Stomach (tissue), 9 donors: ENCODE data around the gene CCDC116. TPM values are rescaled to one million over a fixed set of nuclear protein-coding genes. Genes with fewer than 3 reads are reported as not detected.
"Not testable (repeated sequence)": the region's sequence is repeated elsewhere in the genome, so short reads cannot be mapped to it uniquely, and the experiment has no call there.

ENCODE experiments used
- DNase-seq, 2 donors: peaks; one replicate each; pipeline versions ENCODE4 v3.0.0 to v3.0.0-alpha.2; 2013 to 2019
- H3K27ac ChIP-seq, 5 donors: fragments of 200-600 bp in 4 of 5; sonication (generic) in 4 of 5; one replicate each; pipeline ENCODE4 v1.5.1; 2013 to 2019; ENCODE audit warnings: mild to moderate bottlenecking in 1 of 5, moderate library complexity in 1 of 5
- H3K27me3 ChIP-seq, 3 donors: fragments of 200-600 bp; sonication (generic); one replicate each; pipeline ENCODE4 v1.5.1; 2017 to 2019; ENCODE audit warnings: mixed run types in 1 of 3
- H3K36me3 ChIP-seq, 4 donors: fragments of 200-600 bp; sonication (generic); 1 replicate in 3 of 4; 2 replicates in 1 of 4; pipeline ENCODE4 v1.5.1; 2016 to 2019
- H3K4me1 ChIP-seq, 4 donors: fragments of 200-600 bp; sonication (generic); one replicate each; pipeline ENCODE4 v1.5.1; 2016 to 2019
- H3K4me3 ChIP-seq, 4 donors: fragments of 200-600 bp; sonication (generic) in 3 of 4; one replicate each; pipeline ENCODE4 v1.5.1; 2016 to 2019; ENCODE audit warnings: mild to moderate bottlenecking in 1 of 4
- H3K9me3 ChIP-seq, 4 donors: fragments of 200-600 bp; sonication (generic); one replicate each; pipeline ENCODE4 v1.5.1; 2016 to 2019
- CTCF ChIP-seq, 7 experiments: fragments of 450-650 bp in 4 of 7; fragments of 200-600 bp in 3 of 7; sonication (generic) in 3 of 7; IDR thresholded peaks; one replicate each; pipeline ENCODE4 v1.5.1; 2016 to 2019; ENCODE audit warnings: antibody characterized with exemption in 7 of 7, control low read depth in 2 of 7, mild to moderate bottlenecking in 1 of 7
- EP300 ChIP-seq: sonication (generic); formaldehyde crosslinking; IDR thresholded peaks from one replicate; pipeline ENCODE4 v1.6.1; 2017; ENCODE audit warnings: antibody characterized with exemption
- POLR2A ChIP-seq, 4 donors: fragments of 450-650 bp; IDR thresholded peaks; one replicate each; pipeline ENCODE4 v1.6.1; 2016; ENCODE audit warnings: antibody characterized with exemption in 4 of 4, control low read depth in 2 of 4, mild to moderate bottlenecking in 1 of 4, moderate library complexity in 1 of 4
- POLR2AphosphoS5 ChIP-seq, 3 donors: sonication (generic); formaldehyde crosslinking; IDR thresholded peaks; one replicate each; pipeline ENCODE4 v1.6.1; 2016; ENCODE audit warnings: antibody characterized with exemption in 3 of 3
- WGBS, 5 donors: extraction: QIAGEN DNeasy Blood & Tissue Kit in 3 of 5; methylation state at CpG; one replicate each; pipeline versions ENCODE4 v1.1.5 to v1.1.7; 2013 to 2018; 5-methylcytosine and 5-hydroxymethylcytosine counted together
- intact Hi-C: fragments of 100-400 bp; cut with DNase I; formaldehyde crosslinking; loops from one replicate; pipeline ENCODE4 v1.15.1; 2023; ENCODE audit warnings: low total_unique reads
- polyA plus RNA-seq, 3 donors: library from polyadenylated mRNA; stranded (reverse); fragments of 200-250 nt; gene quantifications; one replicate each; pipeline ENCODE4 v1.2.3, GENCODE V29; 2013
- total RNA-seq, 5 donors: library from RNA; depleted of rRNA; stranded (reverse); fragments of >200 nt; gene quantifications; one replicate each; pipeline versions ENCODE4 v1.1.0 to v1.2.3, GENCODE V29; 2014 to 2016
- donor health status: healthy with polysubstance abuse.
- donor health status: Bipolar disorder and iron deficiency.
- donor health status: healthy.

The CCDC116 gene
- total and polyA plus RNA-seq, 8 donors, result 0.25 to 0.48 TPM; not detected in 6

DNA sequence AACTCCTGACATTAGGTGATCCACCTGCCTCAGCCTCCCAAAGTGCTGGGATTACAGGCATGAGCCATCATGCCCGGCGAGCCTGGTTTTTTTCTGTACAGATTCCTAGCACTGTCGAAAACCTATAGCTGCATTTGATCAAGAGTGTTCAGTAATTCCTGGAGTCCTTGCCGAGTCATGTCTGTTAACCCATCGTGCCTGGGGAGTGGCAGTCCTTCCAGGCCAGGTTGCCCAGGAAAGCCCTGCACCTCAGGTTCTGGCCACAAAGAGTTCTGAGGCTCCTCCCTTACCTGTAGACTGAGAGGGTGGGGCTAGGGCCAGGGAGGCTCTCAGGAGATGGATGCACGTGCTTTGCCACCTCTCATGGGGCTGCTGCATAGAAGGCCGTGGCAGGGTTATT lies 19.7 kb upstream of the CCDC116 start:
- Histone ChIP-seq H3K9me3 (no peaks in the 10 kb centered on the region), H3K36me3 (peaks cover 16 to 62% (median 53%) of the 10 kb centered on the region in 4 donors), H3K4me1 (peaks cover 14 to 43% (median 31%) of the 10 kb centered on the region in 4 donors), H3K27ac (no peak overlapping the region), H3K4me3 (no peak overlapping the region), H3K27me3 (no peaks in the 10 kb centered on the region)
- no peak for TF ChIP-seq CTCF (IDR thresholded peaks at IDR 0.05)
- TF ChIP-seq POLR2A (IDR thresholded peaks at IDR 0.05), result no peak
- no peak for TF ChIP-seq EP300
- no peak for TF ChIP-seq POLR2AphosphoS5 (IDR thresholded peaks at IDR 0.05)
- DNase-seq, result peak; percentile 33 to 51
- intact Hi-C loops, result no loop called here
- 63 to 73% (median 71%) methylated on average over 4 to 7 of the region's 7 CpGs for WGBS, 5 donors

DNA sequence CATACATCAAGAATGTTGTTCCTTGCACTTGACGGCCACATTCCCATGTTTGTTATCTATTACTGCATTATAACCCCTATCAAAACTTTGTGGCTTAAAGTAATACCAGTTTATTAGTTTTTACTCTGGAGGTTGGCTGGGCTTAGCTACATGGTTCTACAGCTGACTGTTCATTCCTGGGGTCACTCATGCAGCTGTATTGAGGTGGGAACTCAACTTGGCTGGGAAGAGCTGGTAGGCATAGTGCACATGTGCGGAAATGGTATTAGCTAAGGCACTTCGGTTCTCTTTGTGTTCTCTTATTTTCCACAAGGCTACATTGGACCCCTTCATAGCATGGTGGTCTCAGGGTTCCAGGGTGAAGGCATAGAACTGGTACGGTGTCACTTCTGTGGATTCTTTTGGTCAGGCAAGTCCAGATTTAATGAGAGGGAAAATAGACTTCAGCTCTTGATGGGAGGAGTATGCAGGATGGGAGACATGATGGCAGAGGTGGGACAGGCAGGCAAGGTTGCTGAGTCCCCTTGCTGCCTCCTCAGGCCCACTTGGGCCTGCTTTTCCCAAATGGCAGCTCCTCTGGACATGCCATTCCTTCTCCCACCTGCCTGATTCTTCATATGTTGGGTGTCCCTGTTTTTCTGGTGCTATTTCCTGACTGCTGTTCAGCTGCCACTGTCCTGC lies 18.9 kb upstream of the CCDC116 start:
- TF ChIP-seq POLR2A (IDR thresholded peaks at IDR 0.05), result no peak
- TF ChIP-seq EP300, result no peak
- no peak for TF ChIP-seq CTCF (IDR thresholded peaks at IDR 0.05)
- TF ChIP-seq POLR2AphosphoS5 (IDR thresholded peaks at IDR 0.05), result no peak
- no peak overlapping the region for H3K4me3 ChIP-seq
- peaks cover 14 to 45% (median 32%) of the 10 kb centered on the region in 4 donors for H3K4me1 ChIP-seq
- H3K27me3 ChIP-seq, result no peaks in the 10 kb centered on the region
- peaks cover 16 to 70% (median 56%) of the 10 kb centered on the region in 4 donors for H3K36me3 ChIP-seq
- no peak for DNase-seq
- intact Hi-C loops, result no loop called here
- H3K9me3 ChIP-seq, result no peaks in the 10 kb centered on the region
- no peak overlapping the region for H3K27ac ChIP-seq
- 59 to 93% (median 90%) methylated on average over 4 of the region's 4 CpGs for WGBS, 5 donors

DNA sequence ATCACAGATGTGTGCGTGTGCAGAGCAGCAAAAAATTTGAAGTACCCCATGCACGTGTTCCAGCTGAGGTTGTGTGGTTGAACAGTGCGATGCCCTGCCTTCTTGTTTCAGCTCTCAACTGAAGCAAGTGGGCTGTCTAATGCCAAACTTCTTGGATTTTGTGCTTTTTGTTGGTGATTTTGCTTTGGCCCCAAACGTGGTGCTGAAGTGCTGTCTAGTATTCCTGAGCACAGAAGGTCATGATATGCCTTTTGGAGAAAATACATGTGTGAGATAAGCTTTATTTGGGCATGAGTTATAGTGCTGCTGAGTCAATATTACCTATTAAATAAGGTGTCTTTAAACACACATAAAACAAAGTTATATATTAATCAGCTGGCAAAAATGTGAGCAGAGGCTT lies 16.8 kb upstream of the CCDC116 start:
- H3K27ac ChIP-seq, result no peak overlapping the region
- DNase-seq, result no peak
- no peaks in the 10 kb centered on the region for H3K9me3 ChIP-seq
- no peaks in the 10 kb centered on the region for H3K27me3 ChIP-seq
- H3K4me1 ChIP-seq, result peaks cover 30 to 66% (median 49%) of the 10 kb centered on the region in 4 donors
- H3K36me3 ChIP-seq, result peaks cover 15 to 55% (median 53%) of the 10 kb centered on the region in 4 donors
- 31 to 66% (median 45%) methylated on average over 4 of the region's 4 CpGs for WGBS, 5 donors
- intact Hi-C loops, result no loop called here
- no peak for TF ChIP-seq POLR2AphosphoS5 (IDR thresholded peaks at IDR 0.05)
- no peak for TF ChIP-seq POLR2A (IDR thresholded peaks at IDR 0.05)
- TF ChIP-seq EP300, result no peak
- TF ChIP-seq CTCF (IDR thresholded peaks at IDR 0.05), result no peak
- H3K4me3 ChIP-seq, result no peak overlapping the region

GRCh38 chr22:21617337-21617736 lies 15.2 kb upstream of the CCDC116 start:
- H3K9me3 ChIP-seq, H3K27ac ChIP-seq, intact Hi-C loops, H3K4me3 ChIP-seq, H3K27me3 ChIP-seq, DNase-seq: not testable (repeated sequence)
- peaks cover 4 to 48% (median 43%) of the 10 kb centered on the region in 4 donors for H3K36me3 ChIP-seq
- 96 to 97% (median 96%) methylated on average over 6 of the region's 6 CpGs for WGBS, 5 donors
- peaks cover 35 to 79% (median 54%) of the 10 kb centered on the region in 4 donors for H3K4me1 ChIP-seq

- 72 to 88% (median 75%) methylated on average over 3 of the region's 3 CpGs for WGBS, 5 donors
Observed at GRCh38 chr22:21621025-21621424, 11.5 kb upstream of the CCDC116 start.

More at GRCh38 chr22:21621025-21621424, 11.5 kb upstream of the CCDC116 start:
- no peak overlapping the region for H3K4me3 ChIP-seq
- no peaks in the 10 kb centered on the region for H3K27me3 ChIP-seq
- no peak overlapping the region for H3K27ac ChIP-seq
- intact Hi-C loops, result no loop called here
- H3K4me1 ChIP-seq, result peaks cover 28 to 94% (median 58%) of the 10 kb centered on the region in 4 donors
- no peak for DNase-seq
- peaks cover 0 to 35% (median 33%) of the 10 kb centered on the region in 4 donors for H3K36me3 ChIP-seq
- TF ChIP-seq POLR2AphosphoS5 (IDR thresholded peaks at IDR 0.05) (no peak), CTCF (IDR thresholded peaks at IDR 0.05) (no peak), EP300 (no peak), POLR2A (IDR thresholded peaks at IDR 0.05) (no peak)
- no peaks in the 10 kb centered on the region for H3K9me3 ChIP-seq
